Measurements from ENCODE around the gene AZIN2. TPM values are rescaled to one million over a fixed set of nuclear protein-coding genes. Genes with fewer than 3 reads are reported as not detected.

The AZIN2 gene
- total and polyA plus RNA-seq, 2 of the 8 experiments (the other 6 are each of a cell fraction or from before 2014, with no cell fraction given), result 0.22 to 0.91 TPM

DNA sequence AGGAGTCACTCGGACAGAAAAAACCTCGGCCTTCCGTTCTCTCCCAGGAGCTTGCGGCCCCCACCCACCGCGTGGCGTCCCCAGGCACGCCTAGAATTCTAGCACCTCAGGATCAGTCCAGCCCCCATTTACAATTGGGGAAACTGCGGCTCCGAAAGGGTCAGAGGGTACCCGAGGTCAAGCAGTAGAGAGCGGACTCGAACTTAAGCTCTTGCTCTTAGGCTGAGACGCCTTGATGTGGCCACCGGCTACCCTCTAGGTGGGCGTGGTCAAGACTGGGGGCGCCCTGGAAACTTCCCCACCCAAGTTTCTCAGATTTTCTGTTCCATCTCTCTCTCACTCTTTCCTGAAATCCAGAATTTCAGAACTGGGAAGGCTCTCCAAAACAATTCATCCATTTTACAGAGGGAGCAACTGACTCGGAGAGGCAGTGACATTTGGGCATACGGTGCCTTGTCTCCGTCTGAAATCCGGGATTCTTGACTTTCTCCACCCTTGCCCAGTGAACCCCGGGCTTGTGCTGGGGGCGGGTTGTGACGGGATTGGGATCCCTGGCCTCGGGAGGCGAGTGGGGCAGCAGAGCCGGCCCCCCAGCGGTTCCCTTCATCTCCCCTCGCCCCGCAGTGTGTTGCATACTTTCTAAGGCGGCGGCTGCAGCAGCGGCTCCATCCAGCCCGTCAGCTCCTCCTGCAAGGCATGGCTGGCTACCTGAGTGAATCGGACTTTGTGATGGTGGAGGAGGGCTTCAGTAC, 777 bp downstream of the AZIN2 start (continued):
- TF ChIP-seq GTF2F1 (IDR thresholded peaks at IDR 0.05; ENCODE audit: borderline replicate concordance, low read depth, low read length) (no peak), RXRA (IDR thresholded peaks at IDR 0.05; ENCODE audit: insufficient read depth, low read depth, low read length) (no peak), KDM5A (IDR thresholded peaks at IDR 0.05; ENCODE audit: low read length) (no peak), CBX5 (IDR thresholded peaks at IDR 0.05; ENCODE audit: low read depth, low read length) (no peak), YY1 (IDR thresholded peaks at IDR 0.05; ENCODE audit: low read depth, low read length) (no peak), PHF8 (conservative IDR thresholded peaks at IDR 0.05; ENCODE audit: low read depth, low read length) (no peak), SP4 (IDR thresholded peaks at IDR 0.05; ENCODE audit: low read length) (0 out of 2 replicates have a peak, but pooled peaks have one; percentile 55), SP1 (IDR thresholded peaks at IDR 0.05; ENCODE audit: low read depth, low read length) (no peak), SIRT6 (IDR thresholded peaks at IDR 0.05; ENCODE audit: low read length) (no peak), SIN3A (conservative IDR thresholded peaks at IDR 0.05 in 1 of 2, IDR thresholded peaks at IDR 0.05 in 1 of 2; ENCODE audit: low read depth in 1 of 2, low read length in 2 of 2) (0 out of 4 replicates have a peak, but pooled peaks of 1 of the 2 experiments have one; percentile 11)
- TF ChIP-seq, protein P1, sequence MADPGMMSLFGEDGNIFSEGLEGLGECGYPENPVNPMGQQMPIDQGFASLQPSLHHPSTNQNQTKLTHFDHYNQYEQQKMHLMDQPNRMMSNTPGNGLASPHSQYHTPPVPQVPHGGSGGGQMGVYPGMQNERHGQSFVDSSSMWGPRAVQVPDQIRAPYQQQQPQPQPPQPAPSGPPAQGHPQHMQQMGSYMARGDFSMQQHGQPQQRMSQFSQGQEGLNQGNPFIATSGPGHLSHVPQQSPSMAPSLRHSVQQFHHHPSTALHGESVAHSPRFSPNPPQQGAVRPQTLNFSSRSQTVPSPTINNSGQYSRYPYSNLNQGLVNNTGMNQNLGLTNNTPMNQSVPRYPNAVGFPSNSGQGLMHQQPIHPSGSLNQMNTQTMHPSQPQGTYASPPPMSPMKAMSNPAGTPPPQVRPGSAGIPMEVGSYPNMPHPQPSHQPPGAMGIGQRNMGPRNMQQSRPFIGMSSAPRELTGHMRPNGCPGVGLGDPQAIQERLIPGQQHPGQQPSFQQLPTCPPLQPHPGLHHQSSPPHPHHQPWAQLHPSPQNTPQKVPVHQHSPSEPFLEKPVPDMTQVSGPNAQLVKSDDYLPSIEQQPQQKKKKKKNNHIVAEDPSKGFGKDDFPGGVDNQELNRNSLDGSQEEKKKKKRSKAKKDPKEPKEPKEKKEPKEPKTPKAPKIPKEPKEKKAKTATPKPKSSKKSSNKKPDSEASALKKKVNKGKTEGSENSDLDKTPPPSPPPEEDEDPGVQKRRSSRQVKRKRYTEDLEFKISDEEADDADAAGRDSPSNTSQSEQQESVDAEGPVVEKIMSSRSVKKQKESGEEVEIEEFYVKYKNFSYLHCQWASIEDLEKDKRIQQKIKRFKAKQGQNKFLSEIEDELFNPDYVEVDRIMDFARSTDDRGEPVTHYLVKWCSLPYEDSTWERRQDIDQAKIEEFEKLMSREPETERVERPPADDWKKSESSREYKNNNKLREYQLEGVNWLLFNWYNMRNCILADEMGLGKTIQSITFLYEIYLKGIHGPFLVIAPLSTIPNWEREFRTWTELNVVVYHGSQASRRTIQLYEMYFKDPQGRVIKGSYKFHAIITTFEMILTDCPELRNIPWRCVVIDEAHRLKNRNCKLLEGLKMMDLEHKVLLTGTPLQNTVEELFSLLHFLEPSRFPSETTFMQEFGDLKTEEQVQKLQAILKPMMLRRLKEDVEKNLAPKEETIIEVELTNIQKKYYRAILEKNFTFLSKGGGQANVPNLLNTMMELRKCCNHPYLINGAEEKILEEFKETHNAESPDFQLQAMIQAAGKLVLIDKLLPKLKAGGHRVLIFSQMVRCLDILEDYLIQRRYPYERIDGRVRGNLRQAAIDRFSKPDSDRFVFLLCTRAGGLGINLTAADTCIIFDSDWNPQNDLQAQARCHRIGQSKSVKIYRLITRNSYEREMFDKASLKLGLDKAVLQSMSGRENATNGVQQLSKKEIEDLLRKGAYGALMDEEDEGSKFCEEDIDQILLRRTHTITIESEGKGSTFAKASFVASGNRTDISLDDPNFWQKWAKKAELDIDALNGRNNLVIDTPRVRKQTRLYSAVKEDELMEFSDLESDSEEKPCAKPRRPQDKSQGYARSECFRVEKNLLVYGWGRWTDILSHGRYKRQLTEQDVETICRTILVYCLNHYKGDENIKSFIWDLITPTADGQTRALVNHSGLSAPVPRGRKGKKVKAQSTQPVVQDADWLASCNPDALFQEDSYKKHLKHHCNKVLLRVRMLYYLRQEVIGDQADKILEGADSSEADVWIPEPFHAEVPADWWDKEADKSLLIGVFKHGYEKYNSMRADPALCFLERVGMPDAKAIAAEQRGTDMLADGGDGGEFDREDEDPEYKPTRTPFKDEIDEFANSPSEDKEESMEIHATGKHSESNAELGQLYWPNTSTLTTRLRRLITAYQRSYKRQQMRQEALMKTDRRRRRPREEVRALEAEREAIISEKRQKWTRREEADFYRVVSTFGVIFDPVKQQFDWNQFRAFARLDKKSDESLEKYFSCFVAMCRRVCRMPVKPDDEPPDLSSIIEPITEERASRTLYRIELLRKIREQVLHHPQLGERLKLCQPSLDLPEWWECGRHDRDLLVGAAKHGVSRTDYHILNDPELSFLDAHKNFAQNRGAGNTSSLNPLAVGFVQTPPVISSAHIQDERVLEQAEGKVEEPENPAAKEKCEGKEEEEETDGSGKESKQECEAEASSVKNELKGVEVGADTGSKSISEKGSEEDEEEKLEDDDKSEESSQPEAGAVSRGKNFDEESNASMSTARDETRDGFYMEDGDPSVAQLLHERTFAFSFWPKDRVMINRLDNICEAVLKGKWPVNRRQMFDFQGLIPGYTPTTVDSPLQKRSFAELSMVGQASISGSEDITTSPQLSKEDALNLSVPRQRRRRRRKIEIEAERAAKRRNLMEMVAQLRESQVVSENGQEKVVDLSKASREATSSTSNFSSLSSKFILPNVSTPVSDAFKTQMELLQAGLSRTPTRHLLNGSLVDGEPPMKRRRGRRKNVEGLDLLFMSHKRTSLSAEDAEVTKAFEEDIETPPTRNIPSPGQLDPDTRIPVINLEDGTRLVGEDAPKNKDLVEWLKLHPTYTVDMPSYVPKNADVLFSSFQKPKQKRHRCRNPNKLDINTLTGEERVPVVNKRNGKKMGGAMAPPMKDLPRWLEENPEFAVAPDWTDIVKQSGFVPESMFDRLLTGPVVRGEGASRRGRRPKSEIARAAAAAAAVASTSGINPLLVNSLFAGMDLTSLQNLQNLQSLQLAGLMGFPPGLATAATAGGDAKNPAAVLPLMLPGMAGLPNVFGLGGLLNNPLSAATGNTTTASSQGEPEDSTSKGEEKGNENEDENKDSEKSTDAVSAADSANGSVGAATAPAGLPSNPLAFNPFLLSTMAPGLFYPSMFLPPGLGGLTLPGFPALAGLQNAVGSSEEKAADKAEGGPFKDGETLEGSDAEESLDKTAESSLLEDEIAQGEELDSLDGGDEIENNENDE (IDR thresholded peaks at IDR 0.05; ENCODE audit: insufficient replicate concordance, low read length), result no peak

Measured in H1 (cell line).